HEK293 (cell line): ENCODE results near the gene KCNB1.

Experiments used
- CTCF ChIA-PET: fragments of 350-600 bp; formaldehyde crosslinking; extraction: SDS; loops from one replicate; lab custom pipeline; 2021; ENCODE audit warnings: antibody characterized with exemption; lab: Yijun Ruan, JAX
- POLR2A ChIA-PET: fragments of 300-600 bp; formaldehyde crosslinking; extraction: SDS; loops from one replicate; lab custom pipeline; 2020; ENCODE audit warnings: antibody characterized with exemption, inconsistent platforms; lab: Yijun Ruan, JAX
- H3K27ac ChIP-seq: fragments of 200-500 bp; sonication (Bioruptor generic); 2 replicates; pipeline ENCODE4 v1.5.1; 2014; ENCODE audit warnings: low read depth, low read length, control low read depth, inconsistent platforms; ENCODE audit errors: extremely low read depth
- H3K36me3 ChIP-seq, 2 experiments: fragments of 200-500 bp in 1 of 2; sonication (Bioruptor generic) in 1 of 2; 1 replicate in 1 of 2; 2 replicates in 1 of 2; pipeline ENCODE4 v1.5.1; 2014 to 2017; ENCODE audit warnings: inconsistent platforms in 2 of 2, low read length in 2 of 2; ENCODE audit not compliant: control insufficient read depth in 2 of 2, insufficient read depth in 1 of 2
- H3K4me1 ChIP-seq: fragments of 200-500 bp; sonication (Bioruptor generic); 2 replicates; pipeline ENCODE4 v1.5.1; 2014; ENCODE audit warnings: mild to moderate bottlenecking, low read length, inconsistent platforms; ENCODE audit not compliant: control insufficient read depth, insufficient read depth
- H3K4me3 ChIP-seq: 2 replicates; pipeline ENCODE4 v1.5.1; 2011; ENCODE audit warnings: low read depth, mild to moderate bottlenecking, control low read depth, low read length, moderate library complexity
- H3K9me3 ChIP-seq: fragments of 200-500 bp; sonication (Bioruptor generic); 2 replicates; pipeline ENCODE4 v1.5.1; 2014; ENCODE audit warnings: low read depth, low read length, inconsistent platforms; ENCODE audit not compliant: control insufficient read depth, insufficient read depth
- HIC1 ChIP-seq: fragments of 450-650 bp; formaldehyde crosslinking; IDR thresholded peaks from 2 replicates; pipeline ENCODE4 v1.5.1; 2016; ENCODE audit warnings: missing biosample characterization, missing genetic modification characterization
- HOXA7 ChIP-seq: sonication (generic); formaldehyde crosslinking; IDR thresholded peaks from 2 replicates; pipeline ENCODE4 v1.8.1; 2022; ENCODE audit warnings: missing genetic modification reagents, borderline replicate concordance
- SETDB1 ChIP-seq: IDR thresholded peaks from one replicate; pipeline ENCODE4 v1.6.1; 2017; ENCODE audit warnings: mild to moderate bottlenecking, low read length, moderate library complexity, mixed read lengths; ENCODE audit not compliant: insufficient read length
- ZNF112 ChIP-seq: fragments of 450-650 bp; formaldehyde crosslinking; IDR thresholded peaks from 2 replicates; pipeline ENCODE4 v1.5.0; 2017; ENCODE audit warnings: missing biosample characterization, missing genetic modification characterization
- ZNF248 ChIP-seq: fragments of 450-650 bp; formaldehyde crosslinking; IDR thresholded peaks from 2 replicates; pipeline ENCODE4 v1.5.1; 2017; ENCODE audit warnings: missing biosample characterization, missing genetic modification characterization
- ZNF311 ChIP-seq: fragments of 450-650 bp; formaldehyde crosslinking; IDR thresholded peaks from 2 replicates; pipeline ENCODE4 v1.5.1; 2017; ENCODE audit warnings: missing biosample characterization, missing genetic modification characterization, borderline replicate concordance
- ZNF394 ChIP-seq: fragments of 450-650 bp; formaldehyde crosslinking; IDR thresholded peaks from 2 replicates; pipeline ENCODE4 v1.5.1; 2016; ENCODE audit warnings: missing biosample characterization, missing genetic modification characterization, mild to moderate bottlenecking, moderate library complexity, borderline replicate concordance
- ZNF416 ChIP-seq: fragments of 450-650 bp; formaldehyde crosslinking; IDR thresholded peaks from 2 replicates; pipeline ENCODE4 v1.5.1; 2016; ENCODE audit warnings: missing biosample characterization, missing genetic modification characterization
- ZNF501 ChIP-seq: fragments of 450-650 bp; formaldehyde crosslinking; IDR thresholded peaks from 2 replicates; pipeline ENCODE4 v1.5.1; 2016; ENCODE audit warnings: missing biosample characterization, missing genetic modification characterization
- ZNF560 ChIP-seq: fragments of 450-650 bp; formaldehyde crosslinking; IDR thresholded peaks from 2 replicates; pipeline ENCODE4 v1.5.1; 2017; ENCODE audit warnings: missing biosample characterization, missing genetic modification characterization, borderline replicate concordance
- ZNF623 ChIP-seq: fragments of 450-650 bp; formaldehyde crosslinking; IDR thresholded peaks from 2 replicates; pipeline ENCODE4 v1.5.1; 2016; ENCODE audit warnings: missing biosample characterization, missing genetic modification characterization
- ZNF776 ChIP-seq: fragments of 450-650 bp; formaldehyde crosslinking; IDR thresholded peaks from 2 replicates; pipeline ENCODE4 v1.5.0; 2017; ENCODE audit warnings: missing biosample characterization, missing genetic modification characterization, borderline replicate concordance
- ZNF843 ChIP-seq: fragments of 450-650 bp; formaldehyde crosslinking; IDR thresholded peaks from 2 replicates; pipeline ENCODE4 v1.5.1; 2016; ENCODE audit warnings: missing biosample characterization, missing genetic modification characterization
- TF ChIP-seq, protein P1 (sequence below): fragments of 450-650 bp; formaldehyde crosslinking; IDR thresholded peaks from 2 replicates; pipeline ENCODE4 v1.5.1; 2017; ENCODE audit warnings: missing biosample characterization, missing genetic modification characterization
- TF ChIP-seq, protein P2 (sequence below): fragments of 450-650 bp; formaldehyde crosslinking; IDR thresholded peaks from 2 replicates; pipeline ENCODE4 v1.5.1; 2016; ENCODE audit warnings: missing biosample characterization, missing genetic modification characterization

KCNB1 gene

GRCh38 chr20:49526056-49526455, 43.6 kb upstream of the KCNB1 start:
- H3K4me1 ChIP-seq, result no peaks in the 10 kb centered on the region
- H3K9me3 ChIP-seq, result no peaks in the 10 kb centered on the region
- H3K4me3 ChIP-seq, result no peak overlapping the region
- CTCF ChIA-PET, result interaction anchor here (0.6 to 1.3 kb wide), 7 partner anchors 8 to 192 kb away, joined by 3 to 6 read pairs (median 3); no protein-coding TSS in a partner anchor
- TF ChIP-seq ZNF416 (tag by site-specific recombination) (no peak), ZNF560 (no peak)
- TF ChIP-seq, all 188 proteins: peak for 0
- Histone ChIP-seq H3K27ac (no peak overlapping the region), H3K36me3 (no peaks in the 10 kb centered on the region)
- POLR2A ChIA-PET, result no interaction called here

- Histone ChIP-seq H3K9me3 (no peaks in the 10 kb centered on the region), H3K27ac (no peak overlapping the region)
- TF ChIP-seq, protein P1, sequence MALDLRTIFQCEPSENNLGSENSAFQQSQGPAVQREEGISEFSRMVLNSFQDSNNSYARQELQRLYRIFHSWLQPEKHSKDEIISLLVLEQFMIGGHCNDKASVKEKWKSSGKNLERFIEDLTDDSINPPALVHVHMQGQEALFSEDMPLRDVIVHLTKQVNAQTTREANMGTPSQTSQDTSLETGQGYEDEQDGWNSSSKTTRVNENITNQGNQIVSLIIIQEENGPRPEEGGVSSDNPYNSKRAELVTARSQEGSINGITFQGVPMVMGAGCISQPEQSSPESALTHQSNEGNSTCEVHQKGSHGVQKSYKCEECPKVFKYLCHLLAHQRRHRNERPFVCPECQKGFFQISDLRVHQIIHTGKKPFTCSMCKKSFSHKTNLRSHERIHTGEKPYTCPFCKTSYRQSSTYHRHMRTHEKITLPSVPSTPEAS (tag by site-specific recombination), result peak; percentile 60
- no peak for TF ChIP-seq ZNF394
- TF ChIP-seq, all 188 proteins: peak for 1
- no peak overlapping the region for H3K4me3 ChIP-seq
- POLR2A ChIA-PET, result no interaction called here
- no peaks in the 10 kb centered on the region for H3K4me1 ChIP-seq
- CTCF ChIA-PET, result no interaction called here
- no peaks in the 10 kb centered on the region for H3K36me3 ChIP-seq
Measured at GRCh38 chr20:49523767-49524360, 41.4 kb upstream of the KCNB1 start.

DNA sequence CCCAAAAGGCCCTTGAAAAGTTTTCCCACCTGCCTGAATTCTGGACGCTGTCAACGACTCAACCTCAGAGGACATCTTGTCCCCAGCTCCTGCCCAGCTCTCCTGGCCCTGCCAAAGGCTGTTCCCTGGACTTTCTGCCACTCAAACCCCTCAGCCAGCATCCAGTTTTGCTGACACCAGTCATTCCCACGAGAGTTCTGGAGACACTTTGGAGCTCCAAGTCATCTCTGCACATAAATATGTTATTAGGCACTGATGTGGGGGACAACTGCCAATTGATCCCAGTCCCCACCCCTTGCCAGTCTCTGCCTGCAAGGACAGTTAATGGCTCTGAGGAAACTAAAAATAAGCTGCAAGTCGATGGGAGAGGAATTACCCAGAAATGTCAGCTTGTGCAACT, 38.9 kb upstream of the KCNB1 start:
- no peak for TF ChIP-seq ZNF560
- ChIA-PET POLR2A (no interaction called here), CTCF (interaction anchor here (0.6 to 2.4 kb wide), 4 partner anchors 12 to 392 kb away, joined by 3 to 10 read pairs (median 4); no protein-coding TSS in a partner anchor)
- Histone ChIP-seq H3K4me3 (no peak overlapping the region), H3K27ac (no peak overlapping the region), H3K36me3 (no peaks in the 10 kb centered on the region), H3K4me1 (no peaks in the 10 kb centered on the region), H3K9me3 (no peaks in the 10 kb centered on the region)

GRCh38 chr20:49519777-49520359, 37.4 kb upstream of the KCNB1 start:
- Histone ChIP-seq H3K36me3 (no peaks in the 10 kb centered on the region), H3K27ac (no peak overlapping the region), H3K4me3 (no peak overlapping the region), H3K9me3 (no peaks in the 10 kb centered on the region), H3K4me1 (no peaks in the 10 kb centered on the region)
- no peak for TF ChIP-seq ZNF112 (tag by site-specific recombination)
- TF ChIP-seq, protein P2, sequence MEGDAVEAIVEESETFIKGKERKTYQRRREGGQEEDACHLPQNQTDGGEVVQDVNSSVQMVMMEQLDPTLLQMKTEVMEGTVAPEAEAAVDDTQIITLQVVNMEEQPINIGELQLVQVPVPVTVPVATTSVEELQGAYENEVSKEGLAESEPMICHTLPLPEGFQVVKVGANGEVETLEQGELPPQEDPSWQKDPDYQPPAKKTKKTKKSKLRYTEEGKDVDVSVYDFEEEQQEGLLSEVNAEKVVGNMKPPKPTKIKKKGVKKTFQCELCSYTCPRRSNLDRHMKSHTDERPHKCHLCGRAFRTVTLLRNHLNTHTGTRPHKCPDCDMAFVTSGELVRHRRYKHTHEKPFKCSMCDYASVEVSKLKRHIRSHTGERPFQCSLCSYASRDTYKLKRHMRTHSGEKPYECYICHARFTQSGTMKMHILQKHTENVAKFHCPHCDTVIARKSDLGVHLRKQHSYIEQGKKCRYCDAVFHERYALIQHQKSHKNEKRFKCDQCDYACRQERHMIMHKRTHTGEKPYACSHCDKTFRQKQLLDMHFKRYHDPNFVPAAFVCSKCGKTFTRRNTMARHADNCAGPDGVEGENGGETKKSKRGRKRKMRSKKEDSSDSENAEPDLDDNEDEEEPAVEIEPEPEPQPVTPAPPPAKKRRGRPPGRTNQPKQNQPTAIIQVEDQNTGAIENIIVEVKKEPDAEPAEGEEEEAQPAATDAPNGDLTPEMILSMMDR (tag by site-specific recombination), result 0 out of 2 replicates have a peak, but pooled peaks have one; percentile 29
- no peak for TF ChIP-seq HIC1 (tag by site-specific recombination)
- TF ChIP-seq ZNF623 (tag by site-specific recombination), result peak; percentile 93
- TF ChIP-seq SETDB1, result no peak
- no peak for TF ChIP-seq HOXA7 (CRISPR knock-in tag)
- TF ChIP-seq ZNF248 (tag by site-specific recombination), result no peak
- no peak for TF ChIP-seq ZNF776 (tag by site-specific recombination)
- no peak for TF ChIP-seq ZNF311
- no peak for TF ChIP-seq ZNF501 (tag by site-specific recombination)
- no peak for TF ChIP-seq ZNF843 (tag by site-specific recombination)
- TF ChIP-seq, all 188 proteins: peak for 2
- ChIA-PET POLR2A (no interaction called here), CTCF (interaction anchor here (0.6 to 2.4 kb wide), 3 partner anchors 13 to 396 kb away, joined by 3 to 10 read pairs (median 3); no protein-coding TSS in a partner anchor)
